HPDE6-E6E7 (cell line): ENCODE data around the gene POLN.
"Not testable (repeated sequence)": the region's sequence is repeated elsewhere in the genome, so short reads cannot be mapped to it uniquely, and the experiment has no call there.

Experiments used
- DNase-seq: peaks from one replicate; pipeline ENCODE4 v3.0.0; 2011; ENCODE audit warnings: missing footprints; ENCODE audit errors: extremely low spot score

The POLN gene

GRCh38 chr4:2042204-2042946 is 199.5 kb downstream of the POLN start:
- DNase-seq, result no peak

GRCh38 chr4:2041239-2042130 is 200.4 kb downstream of the POLN start:
- DNase-seq, result peak; percentile 77

GRCh38 chr4:2040391-2041238 is 201.3 kb downstream of the POLN start:
- DNase-seq, result no peak

GRCh38 chr4:2036866-2037265 is 205.1 kb downstream of the POLN start:
- no peak for DNase-seq

GRCh38 chr4:2036327-2036726 is 205.6 kb downstream of the POLN start:
- DNase-seq, result no peak

- DNase-seq, result not testable (repeated sequence)
Measured at GRCh38 chr4:2031161-2031560, 210.8 kb downstream of the POLN start.

- not testable (repeated sequence) for DNase-seq
Measured at GRCh38 chr4:2027120-2027519, 214.8 kb downstream of the POLN start.

GRCh38 chr4:2025817-2026216 is 216.1 kb downstream of the POLN start:
- DNase-seq, result no peak

GRCh38 chr4:2024683-2025082 is 217.2 kb downstream of the POLN start:
- no peak for DNase-seq
